Peyer's patch (tissue), 4 donors: ENCODE data around the gene RAB7A. TPM values are rescaled to one million over a fixed set of nuclear protein-coding genes. Genes with fewer than 3 reads are reported as not detected.

Experiments
- DNase-seq, 3 donors: peaks; one replicate each; pipeline ENCODE4 v3.0.0-alpha.2; 2017 to 2019
- H3K27ac ChIP-seq, 4 donors: fragments of 200-600 bp; sonication (generic); one replicate each; pipeline ENCODE4 v1.5.1; 2016 to 2019
- H3K27me3 ChIP-seq, 2 donors: fragments of 200-600 bp; sonication (generic); one replicate each; pipeline ENCODE4 v1.5.1; 2019
- H3K36me3 ChIP-seq, 3 donors: fragments of 200-600 bp; sonication (generic); one replicate each; pipeline ENCODE4 v1.5.1; 2016 to 2019
- H3K4me1 ChIP-seq, 4 donors: fragments of 200-600 bp; sonication (generic); one replicate each; pipeline ENCODE4 v1.5.1; 2016 to 2019
- H3K4me3 ChIP-seq, 4 donors: fragments of 200-600 bp; sonication (generic); 1 replicate in 3 of 4; 2 replicates in 1 of 4; pipeline ENCODE4 v1.5.1; 2016 to 2019; ENCODE audit warnings: mild to moderate bottlenecking in 1 of 4
- H3K9me3 ChIP-seq, 4 donors: fragments of 200-600 bp; sonication (generic); one replicate each; pipeline ENCODE4 v1.5.1; 2016 to 2019; ENCODE audit warnings: mild to moderate bottlenecking in 1 of 4
- POLR2A ChIP-seq, 2 donors: fragments of 450-650 bp; IDR thresholded peaks; one replicate each; pipeline ENCODE4 v1.5.1; 2017; ENCODE audit warnings: antibody characterized with exemption in 2 of 2, mild to moderate bottlenecking in 2 of 2, moderate library complexity in 2 of 2
- total RNA-seq, 4 donors: library from RNA; depleted of rRNA; stranded (reverse); fragments of >200 nt; gene quantifications; one replicate each; pipeline ENCODE4 v1.1.0, GENCODE V29; 2016
- TF ChIP-seq, protein P1 (sequence below), 6 experiments: fragments of 450-650 bp in 4 of 6; fragments of 200-600 bp in 2 of 6; sonication (generic) in 1 of 6; IDR thresholded peaks; one replicate each; pipeline ENCODE4 v1.5.1; 2017 to 2019; ENCODE audit warnings: antibody characterized with exemption in 6 of 6, mild to moderate bottlenecking in 3 of 6, moderate library complexity in 1 of 6

RAB7A gene
- total RNA-seq, 4 donors from 2014 or later, result 96.6 to 116 (median 99.4) TPM

- no peaks in the 10 kb centered on the region for H3K27me3 ChIP-seq
- H3K27ac ChIP-seq, result no peak overlapping the region
- H3K36me3 ChIP-seq, result no peaks in the 10 kb centered on the region
- no peaks in the 10 kb centered on the region for H3K9me3 ChIP-seq
- H3K4me1 ChIP-seq, result peaks cover 0 to 12% (median 2%) of the 10 kb centered on the region in 4 donors
- TF ChIP-seq POLR2A (IDR thresholded peaks at IDR 0.05), result no peak
- no peak for DNase-seq
- peak overlapping the region in 2 of 4 donors; percentile 44 to 58 for H3K4me3 ChIP-seq
These were observed 120.5 kb downstream of the RAB7A start for GRCh38 chr3:128846486-128846891.

DNA sequence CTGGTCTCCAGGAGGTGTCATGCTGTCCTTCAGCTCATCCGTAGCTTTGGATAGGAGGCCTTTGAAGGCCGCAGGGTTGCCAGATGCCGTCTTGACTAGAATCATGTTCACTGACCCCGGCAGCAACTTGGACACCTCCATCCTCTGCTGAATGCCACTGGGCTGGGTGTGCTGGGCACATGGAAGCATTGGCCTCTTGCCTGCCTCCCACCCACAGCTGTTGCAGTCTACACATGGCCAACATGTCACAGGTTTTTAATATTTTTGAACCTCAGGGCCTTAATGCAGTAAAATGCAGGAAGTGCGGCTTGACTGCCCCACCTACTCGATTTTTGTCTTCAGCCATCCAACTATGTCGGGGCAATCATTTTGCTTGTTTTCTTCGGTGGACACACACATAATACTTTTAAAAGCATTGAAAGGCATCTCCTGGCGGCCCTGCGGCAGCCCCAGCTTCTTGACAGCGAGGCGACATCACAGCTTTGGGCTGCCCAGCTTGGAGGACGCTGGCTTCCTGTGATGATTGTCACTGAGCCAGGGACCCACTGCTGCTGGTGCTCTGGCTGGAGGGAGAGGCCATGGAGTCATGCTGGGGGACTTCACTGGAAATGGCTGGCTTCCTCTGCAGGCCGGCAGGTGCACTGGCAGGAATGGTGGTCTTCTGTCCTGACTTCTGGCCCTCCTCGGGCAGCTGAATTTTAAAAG is 121.8 kb downstream of the RAB7A start:
- Histone ChIP-seq H3K36me3 (no peaks in the 10 kb centered on the region), H3K27me3 (no peaks in the 10 kb centered on the region), H3K9me3 (no peaks in the 10 kb centered on the region), H3K4me1 (peaks cover 0 to 12% (median 2%) of the 10 kb centered on the region in 4 donors), H3K27ac (no peak overlapping the region), H3K4me3 (no peak overlapping the region)
- no peak for DNase-seq
- TF ChIP-seq, protein P1, sequence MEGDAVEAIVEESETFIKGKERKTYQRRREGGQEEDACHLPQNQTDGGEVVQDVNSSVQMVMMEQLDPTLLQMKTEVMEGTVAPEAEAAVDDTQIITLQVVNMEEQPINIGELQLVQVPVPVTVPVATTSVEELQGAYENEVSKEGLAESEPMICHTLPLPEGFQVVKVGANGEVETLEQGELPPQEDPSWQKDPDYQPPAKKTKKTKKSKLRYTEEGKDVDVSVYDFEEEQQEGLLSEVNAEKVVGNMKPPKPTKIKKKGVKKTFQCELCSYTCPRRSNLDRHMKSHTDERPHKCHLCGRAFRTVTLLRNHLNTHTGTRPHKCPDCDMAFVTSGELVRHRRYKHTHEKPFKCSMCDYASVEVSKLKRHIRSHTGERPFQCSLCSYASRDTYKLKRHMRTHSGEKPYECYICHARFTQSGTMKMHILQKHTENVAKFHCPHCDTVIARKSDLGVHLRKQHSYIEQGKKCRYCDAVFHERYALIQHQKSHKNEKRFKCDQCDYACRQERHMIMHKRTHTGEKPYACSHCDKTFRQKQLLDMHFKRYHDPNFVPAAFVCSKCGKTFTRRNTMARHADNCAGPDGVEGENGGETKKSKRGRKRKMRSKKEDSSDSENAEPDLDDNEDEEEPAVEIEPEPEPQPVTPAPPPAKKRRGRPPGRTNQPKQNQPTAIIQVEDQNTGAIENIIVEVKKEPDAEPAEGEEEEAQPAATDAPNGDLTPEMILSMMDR (IDR thresholded peaks at IDR 0.05), result no peak
- no peak for TF ChIP-seq POLR2A (IDR thresholded peaks at IDR 0.05)

DNA sequence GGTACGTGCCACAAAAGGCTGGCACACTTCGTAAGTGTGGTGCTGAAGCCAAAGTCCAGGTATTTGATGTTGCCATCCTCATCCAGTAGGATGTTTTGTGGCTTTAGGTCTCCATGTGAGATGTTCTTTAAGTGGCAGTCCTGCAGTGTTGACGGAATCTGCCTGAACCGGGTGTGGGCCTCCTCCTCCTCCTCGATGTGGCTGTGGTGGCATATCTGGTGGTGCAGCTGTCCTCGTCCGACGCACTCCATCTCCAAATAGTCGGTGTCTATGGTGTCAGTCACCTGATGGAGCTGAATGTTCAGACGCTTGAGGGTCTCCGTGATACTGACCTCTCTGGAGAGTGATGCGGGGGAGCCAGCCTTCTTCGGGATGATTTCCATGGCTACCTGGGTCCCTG is 123.0 kb downstream of the RAB7A start:
- Histone ChIP-seq H3K4me3 (no peak overlapping the region), H3K9me3 (peaks cover 0 to 8% (median 0%) of the 10 kb centered on the region in 4 donors), H3K27me3 (no peaks in the 10 kb centered on the region), H3K36me3 (no peaks in the 10 kb centered on the region), H3K4me1 (peaks cover 0 to 12% (median 2%) of the 10 kb centered on the region in 4 donors), H3K27ac (no peak overlapping the region)
- TF ChIP-seq POLR2A (IDR thresholded peaks at IDR 0.05), result no peak
- TF ChIP-seq, protein P1 (IDR thresholded peaks at IDR 0.05), result no peak
- no peak for DNase-seq

DNA sequence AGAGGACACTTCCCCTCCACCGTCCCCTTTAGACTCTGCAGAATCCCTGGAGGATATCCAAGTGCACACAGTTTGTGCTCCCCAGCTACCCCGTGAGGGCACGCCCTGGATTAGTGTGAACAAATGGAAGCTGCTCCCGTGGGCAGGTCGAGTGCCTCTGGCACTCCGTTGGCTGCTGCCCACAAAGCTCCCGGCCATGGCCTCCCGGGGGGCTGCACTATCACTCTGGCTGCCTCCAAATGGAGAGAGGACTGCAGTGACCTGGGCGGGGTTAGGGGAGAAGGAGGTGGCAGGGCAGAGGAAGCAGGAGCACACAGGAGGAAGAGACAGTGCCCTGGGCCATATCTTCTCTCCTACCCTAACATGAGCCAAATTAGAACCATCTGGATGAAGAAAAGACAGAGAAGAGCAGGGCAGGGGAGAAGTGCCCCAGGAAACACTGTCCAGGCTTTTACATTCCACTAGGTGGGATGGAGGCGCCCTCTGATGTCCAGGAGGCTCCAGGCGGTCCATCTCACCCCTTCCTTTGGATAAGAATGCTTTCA is 124.0 kb downstream of the RAB7A start:
- H3K9me3 ChIP-seq, result peaks cover 0 to 16% (median 0%) of the 10 kb centered on the region in 4 donors
- H3K4me3 ChIP-seq, result no peak overlapping the region
- DNase-seq, result no peak
- H3K4me1 ChIP-seq, result peaks cover 0 to 12% (median 2%) of the 10 kb centered on the region in 4 donors
- no peaks in the 10 kb centered on the region for H3K27me3 ChIP-seq
- no peak for TF ChIP-seq POLR2A (IDR thresholded peaks at IDR 0.05)
- TF ChIP-seq, protein P1 (IDR thresholded peaks at IDR 0.05), result no peak
- no peak overlapping the region for H3K27ac ChIP-seq
- H3K36me3 ChIP-seq, result no peaks in the 10 kb centered on the region

- Histone ChIP-seq H3K4me3 (no peak overlapping the region), H3K27ac (no peak overlapping the region), H3K36me3 (no peaks in the 10 kb centered on the region), H3K9me3 (peaks cover 0 to 22% (median 0%) of the 10 kb centered on the region in 4 donors), H3K4me1 (peaks cover 0 to 7% (median 1%) of the 10 kb centered on the region in 4 donors), H3K27me3 (no peaks in the 10 kb centered on the region)
- DNase-seq, result no peak
- no peak for TF ChIP-seq POLR2A (IDR thresholded peaks at IDR 0.05)
- TF ChIP-seq, protein P1 (IDR thresholded peaks at IDR 0.05), result no peak
These were observed 124.6 kb downstream of the RAB7A start for GRCh38 chr3:128850544-128850943.

GRCh38 chr3:128851601-128852000 is 125.6 kb downstream of the RAB7A start:
- Histone ChIP-seq H3K27ac (no peak overlapping the region), H3K27me3 (no peaks in the 10 kb centered on the region), H3K4me1 (no peaks in the 10 kb centered on the region), H3K9me3 (peaks cover 0 to 22% (median 0%) of the 10 kb centered on the region in 4 donors), H3K4me3 (no peak overlapping the region), H3K36me3 (no peaks in the 10 kb centered on the region)
- TF ChIP-seq, protein P1 (IDR thresholded peaks at IDR 0.05), result no peak
- TF ChIP-seq POLR2A (IDR thresholded peaks at IDR 0.05), result no peak
- DNase-seq, result no peak
